Psoas muscle (tissue), 8 donors: ENCODE measurements around the gene GALNT17. TPM values are rescaled to one million over a fixed set of nuclear protein-coding genes. Genes with fewer than 3 reads are reported as not detected.
"Not testable (repeated sequence)": the region's sequence is repeated elsewhere in the genome, so short reads cannot be mapped to it uniquely, and the experiment has no call there.

ENCODE experiments used
- ATAC-seq, 4 donors: fragments of 200-7000 bp; cut with Tn5 transposase; one replicate each; pipeline ENCODE4 v1.9.1; 2020; ENCODE audit warnings: moderate library complexity in 3 of 4, mild to moderate bottlenecking in 2 of 4
- DNase-seq, 2 donors: peaks; one replicate each; pipeline ENCODE4 v3.0.0-alpha.2; 2020
- H3K27ac ChIP-seq: fragments of 200-600 bp; one replicate; pipeline ENCODE4 v1.8.0; 2022
- H3K27me3 ChIP-seq, 3 donors: fragments of 200-600 bp in 1 of 3; one replicate each; pipeline versions ENCODE4 v1.6.1 to v1.8.0; 2013 to 2022; ENCODE audit warnings: low read length in 2 of 3, mild to moderate bottlenecking in 2 of 3, moderate library complexity in 1 of 3; ENCODE audit not compliant: insufficient read depth in 3 of 3
- H3K36me3 ChIP-seq, 2 donors: fragments of 200-600 bp in 1 of 2; one replicate each; pipeline versions ENCODE4 v1.6.1 to v1.8.0; 2013 to 2022; ENCODE audit warnings: low read depth in 1 of 2, mild to moderate bottlenecking in 1 of 2, moderate library complexity in 1 of 2; ENCODE audit not compliant: insufficient read depth in 1 of 2
- H3K4me1 ChIP-seq: fragments of 200-600 bp; one replicate; pipeline ENCODE4 v1.8.0; 2022
- H3K4me3 ChIP-seq: fragments of 200-600 bp; one replicate; pipeline ENCODE4 v1.8.0; 2022; ENCODE audit warnings: mild to moderate bottlenecking
- H3K9me3 ChIP-seq: fragments of 200-600 bp; one replicate; pipeline ENCODE4 v1.8.0; 2022
- WGBS, 3 donors: extraction: QIAGEN DNeasy Blood & Tissue Kit; methylation state at CpG; one replicate each; pipeline versions ENCODE4 v1.1.6 to v1.1.7; 2013; 5-methylcytosine and 5-hydroxymethylcytosine counted together
- intact Hi-C, 2 donors: fragments of 100-400 bp; cut with DNase I; formaldehyde crosslinking; loops; one replicate each; pipeline versions ENCODE4 v1.11.0 to v1.14.2; 2022
- polyA plus RNA-seq, 3 donors: library from polyadenylated mRNA; stranded (reverse); fragments of 200-250 nt; gene quantifications; one replicate each; pipeline ENCODE4 v1.2.3, GENCODE V29; 2013
- total RNA-seq, 4 donors: library from RNA; stranded (reverse); fragmentation: NEBNext Ultra II Directional in 2 of 4; extraction: Animal tissue kit (Norgen Biotek cat#: 25700) in 2 of 4; gene quantifications; one replicate each; pipeline versions ENCODE4 v1.2.1 to v1.2.4, GENCODE V29; 2021 to 2023
- TF ChIP-seq, protein P1 (sequence below): fragments of 200-600 bp; IDR thresholded peaks from one replicate; pipeline ENCODE4 v1.8.0; 2022; ENCODE audit warnings: antibody characterized with exemption
- donor health status: healthy with polysubstance abuse.
- donor health status: DM: no; HTN: no; CAD: no; lungs with moderate emphysema.
- donor health status: Bipolar disorder and iron deficiency.
- donor health status: healthy.
- donor health status: DM: yes; HTN: yes; CAD: no.
- donor health status: DM: no; HTN: no; CAD: no.
- donor health status: DM: no; HTN: no; CAD: no.
- donor health status: DM: yes; HTN: yes; CAD: no.

GALNT17 gene
- total and polyA plus RNA-seq, 7 donors, result 0.17 to 3.5 (median 0.65) TPM

DNA sequence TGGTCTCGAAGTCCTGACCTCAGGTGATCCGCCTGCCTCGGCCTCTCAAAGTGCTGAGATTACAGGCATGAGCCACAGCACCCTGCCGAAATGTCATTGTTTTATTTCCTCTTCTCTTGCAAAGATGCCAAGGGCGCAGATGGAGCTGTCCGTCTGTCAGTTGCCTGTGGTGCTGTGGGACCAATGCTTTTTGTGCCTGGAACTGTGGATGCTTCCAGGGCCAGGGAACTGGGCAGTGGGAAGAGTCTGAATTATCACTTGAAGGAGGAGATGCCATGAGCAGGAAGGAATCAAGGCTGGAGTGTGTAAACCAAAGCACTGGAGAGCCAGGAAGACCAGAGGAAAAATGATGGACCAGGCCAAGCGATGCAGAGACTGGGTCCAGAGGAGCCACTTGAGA lies 459.9 kb downstream of the GALNT17 start:
- TF ChIP-seq, protein P1, sequence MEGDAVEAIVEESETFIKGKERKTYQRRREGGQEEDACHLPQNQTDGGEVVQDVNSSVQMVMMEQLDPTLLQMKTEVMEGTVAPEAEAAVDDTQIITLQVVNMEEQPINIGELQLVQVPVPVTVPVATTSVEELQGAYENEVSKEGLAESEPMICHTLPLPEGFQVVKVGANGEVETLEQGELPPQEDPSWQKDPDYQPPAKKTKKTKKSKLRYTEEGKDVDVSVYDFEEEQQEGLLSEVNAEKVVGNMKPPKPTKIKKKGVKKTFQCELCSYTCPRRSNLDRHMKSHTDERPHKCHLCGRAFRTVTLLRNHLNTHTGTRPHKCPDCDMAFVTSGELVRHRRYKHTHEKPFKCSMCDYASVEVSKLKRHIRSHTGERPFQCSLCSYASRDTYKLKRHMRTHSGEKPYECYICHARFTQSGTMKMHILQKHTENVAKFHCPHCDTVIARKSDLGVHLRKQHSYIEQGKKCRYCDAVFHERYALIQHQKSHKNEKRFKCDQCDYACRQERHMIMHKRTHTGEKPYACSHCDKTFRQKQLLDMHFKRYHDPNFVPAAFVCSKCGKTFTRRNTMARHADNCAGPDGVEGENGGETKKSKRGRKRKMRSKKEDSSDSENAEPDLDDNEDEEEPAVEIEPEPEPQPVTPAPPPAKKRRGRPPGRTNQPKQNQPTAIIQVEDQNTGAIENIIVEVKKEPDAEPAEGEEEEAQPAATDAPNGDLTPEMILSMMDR, result no peak
- Histone ChIP-seq H3K4me1 (no peaks in the 10 kb centered on the region), H3K36me3 (no peaks in the 10 kb centered on the region), H3K27ac (no peak overlapping the region), H3K9me3 (no peaks in the 10 kb centered on the region), H3K4me3 (no peak overlapping the region), H3K27me3 (no peaks in the 10 kb centered on the region)
- 48 to 70% (median 49%) methylated on average over 7 of the region's 7 CpGs for WGBS, 3 donors
- no peak for ATAC-seq
- DNase-seq, result no peak
- intact Hi-C loops, result no loop called here

DNA sequence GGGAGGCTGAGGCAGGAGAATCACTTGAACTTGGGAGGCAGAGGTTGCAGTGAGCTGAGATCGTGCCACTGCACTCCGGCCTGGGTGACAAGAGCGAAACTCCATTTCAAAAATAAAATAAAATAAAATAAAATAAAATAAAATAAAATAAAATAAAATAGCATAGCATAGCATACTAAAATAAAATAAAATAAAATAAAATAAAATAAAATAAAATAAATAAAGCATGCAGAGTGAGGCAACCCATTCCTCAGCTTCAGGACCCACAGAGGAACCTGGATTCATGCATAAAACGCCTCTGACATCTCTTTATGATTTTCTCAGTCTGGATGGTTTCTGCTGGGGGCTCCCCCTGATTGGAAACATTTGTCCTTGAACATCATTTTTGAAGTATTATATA lies 460.4 kb downstream of the GALNT17 start:
- 89 to 95% (median 91%) methylated on average over 4 of the region's 4 CpGs for WGBS, 3 donors
- not testable (repeated sequence) for ATAC-seq

DNA sequence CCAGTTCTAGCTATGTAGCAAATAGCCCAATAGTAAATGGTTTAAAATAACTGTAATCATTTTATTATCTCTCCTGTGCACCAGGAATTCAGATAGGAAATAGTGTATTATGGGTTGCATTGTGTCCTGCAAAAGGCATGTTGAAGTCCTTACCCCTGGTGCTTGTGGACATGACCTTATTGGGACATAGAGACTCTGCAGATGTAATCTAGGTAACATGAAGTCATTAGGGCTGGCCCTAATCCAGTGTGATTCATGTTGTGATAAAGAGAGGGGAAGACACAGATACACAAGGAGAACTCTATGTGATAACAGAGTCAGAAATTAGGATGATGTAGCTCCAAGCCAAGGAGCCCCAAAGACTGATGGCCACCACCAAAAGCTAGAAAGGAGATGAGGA lies 462.8 kb downstream of the GALNT17 start:
- no peaks in the 10 kb centered on the region for H3K9me3 ChIP-seq
- H3K4me3 ChIP-seq, result no peak overlapping the region
- H3K27ac ChIP-seq, result no peak overlapping the region
- no peaks in the 10 kb centered on the region for H3K36me3 ChIP-seq
- no peak for DNase-seq
- ATAC-seq, result no peak
- intact Hi-C loops, result no loop called here
- no peaks in the 10 kb centered on the region for H3K27me3 ChIP-seq
- TF ChIP-seq, protein P1, result no peak
- H3K4me1 ChIP-seq, result no peaks in the 10 kb centered on the region

More for the DNA sequence above, 460.4 kb downstream of the GALNT17 start:
- intact Hi-C loops, H3K9me3 ChIP-seq, DNase-seq, H3K4me1 ChIP-seq, H3K27me3 ChIP-seq, H3K4me3 ChIP-seq, H3K36me3 ChIP-seq, H3K27ac ChIP-seq: not testable (repeated sequence)

DNA sequence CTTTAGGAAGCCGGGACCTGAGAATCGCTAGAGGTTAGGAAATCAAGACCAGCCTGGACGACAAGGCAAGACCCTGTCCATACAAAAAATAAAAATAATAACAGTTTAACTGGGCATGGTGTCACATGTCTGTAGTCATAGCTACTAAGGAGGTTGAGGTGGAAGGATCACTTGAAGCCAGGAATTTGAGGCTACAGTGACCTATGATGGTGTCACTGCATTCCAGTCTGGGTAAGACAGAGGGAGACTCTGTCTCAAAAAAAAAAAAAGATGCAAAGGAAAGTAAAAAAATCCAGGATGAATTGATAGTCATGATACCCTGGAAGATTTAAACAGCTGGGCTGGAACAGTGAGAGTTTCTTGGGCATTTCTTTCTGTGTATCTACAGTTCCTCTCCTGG lies 463.2 kb downstream of the GALNT17 start:
- Histone ChIP-seq H3K27me3 (no peaks in the 10 kb centered on the region), H3K4me1 (no peaks in the 10 kb centered on the region), H3K27ac (no peak overlapping the region), H3K9me3 (no peaks in the 10 kb centered on the region), H3K36me3 (no peaks in the 10 kb centered on the region), H3K4me3 (no peak overlapping the region)
- TF ChIP-seq, protein P1, result no peak
- intact Hi-C loops, result no loop called here
- no peak for DNase-seq
- WGBS, 3 donors, result 91 to 94% (median 93%) methylated on average over 3 of the region's 3 CpGs
- ATAC-seq, result no peak

DNA sequence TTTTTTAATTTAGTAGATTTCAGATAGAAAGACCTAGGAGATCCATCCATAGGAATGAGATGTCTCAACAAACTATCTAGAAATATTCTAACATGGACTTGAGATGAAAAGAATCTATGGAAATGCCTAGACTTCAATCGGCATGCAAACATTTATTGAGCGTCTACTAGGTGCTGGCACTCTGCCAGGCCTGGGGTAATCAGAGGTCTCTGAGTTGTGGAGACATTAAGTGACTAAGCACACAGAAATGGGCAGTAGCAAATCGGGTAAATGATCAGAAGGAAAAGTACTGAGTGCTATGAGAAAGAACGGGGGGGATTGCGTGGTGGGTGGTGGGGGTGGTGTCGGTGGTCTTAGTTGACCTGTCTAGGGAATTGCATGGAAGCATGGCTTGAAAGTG lies 466.6 kb downstream of the GALNT17 start:
- DNase-seq (no peak), ATAC-seq (no peak)
- no peak overlapping the region for H3K4me3 ChIP-seq
- no peaks in the 10 kb centered on the region for H3K27me3 ChIP-seq
- TF ChIP-seq, protein P1, result no peak
- H3K9me3 ChIP-seq, result no peaks in the 10 kb centered on the region
- H3K36me3 ChIP-seq, result no peaks in the 10 kb centered on the region
- 85 to 90% (median 86%) methylated on average over 6 of the region's 6 CpGs for WGBS, 3 donors
- no peak overlapping the region for H3K27ac ChIP-seq
- H3K4me1 ChIP-seq, result no peaks in the 10 kb centered on the region
- intact Hi-C loops, result no loop called here
